GM12872 (cell line): ENCODE measurements around the gene ZCRB1.

Experiments
- TF ChIP-seq, protein P1 (sequence below): IDR thresholded peaks from 3 replicates; pipeline ENCODE4 v1.5.1; 2011; ENCODE audit warnings: low read depth, mild to moderate bottlenecking, low read length, moderate library complexity; ENCODE audit not compliant: insufficient read depth

ZCRB1 gene

DNA sequence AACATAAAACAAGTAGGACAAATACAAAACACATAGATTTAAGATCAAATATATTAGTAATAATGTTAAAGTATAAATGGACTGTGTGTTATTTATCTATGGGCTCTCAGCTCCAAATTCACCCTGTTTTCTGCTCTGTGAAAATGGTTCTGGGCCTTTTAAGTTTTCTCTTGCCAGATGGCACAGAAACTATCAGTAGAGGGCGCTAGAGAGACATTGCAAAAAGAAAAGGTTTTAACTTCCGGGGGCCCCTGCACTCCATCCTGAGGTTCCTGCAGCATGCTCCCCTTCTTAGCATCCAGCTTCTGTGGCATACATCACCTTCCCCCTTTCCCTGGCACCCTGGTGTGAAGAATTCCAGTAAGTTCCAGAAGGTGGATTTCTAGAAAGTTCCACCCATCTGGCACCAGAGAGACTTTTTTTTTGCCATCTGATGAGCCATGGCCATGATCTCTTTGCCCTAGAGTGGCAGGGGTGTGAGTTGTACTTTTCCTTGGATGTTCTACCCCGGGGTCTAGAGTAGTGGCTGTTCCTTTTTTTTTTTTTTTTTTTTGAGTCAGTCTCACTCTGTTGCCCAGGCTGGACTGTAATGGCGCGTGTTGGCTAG is 29.3 kb downstream of the ZCRB1 start:
- TF ChIP-seq, protein P1, sequence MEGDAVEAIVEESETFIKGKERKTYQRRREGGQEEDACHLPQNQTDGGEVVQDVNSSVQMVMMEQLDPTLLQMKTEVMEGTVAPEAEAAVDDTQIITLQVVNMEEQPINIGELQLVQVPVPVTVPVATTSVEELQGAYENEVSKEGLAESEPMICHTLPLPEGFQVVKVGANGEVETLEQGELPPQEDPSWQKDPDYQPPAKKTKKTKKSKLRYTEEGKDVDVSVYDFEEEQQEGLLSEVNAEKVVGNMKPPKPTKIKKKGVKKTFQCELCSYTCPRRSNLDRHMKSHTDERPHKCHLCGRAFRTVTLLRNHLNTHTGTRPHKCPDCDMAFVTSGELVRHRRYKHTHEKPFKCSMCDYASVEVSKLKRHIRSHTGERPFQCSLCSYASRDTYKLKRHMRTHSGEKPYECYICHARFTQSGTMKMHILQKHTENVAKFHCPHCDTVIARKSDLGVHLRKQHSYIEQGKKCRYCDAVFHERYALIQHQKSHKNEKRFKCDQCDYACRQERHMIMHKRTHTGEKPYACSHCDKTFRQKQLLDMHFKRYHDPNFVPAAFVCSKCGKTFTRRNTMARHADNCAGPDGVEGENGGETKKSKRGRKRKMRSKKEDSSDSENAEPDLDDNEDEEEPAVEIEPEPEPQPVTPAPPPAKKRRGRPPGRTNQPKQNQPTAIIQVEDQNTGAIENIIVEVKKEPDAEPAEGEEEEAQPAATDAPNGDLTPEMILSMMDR = peak; percentile 72

DNA sequence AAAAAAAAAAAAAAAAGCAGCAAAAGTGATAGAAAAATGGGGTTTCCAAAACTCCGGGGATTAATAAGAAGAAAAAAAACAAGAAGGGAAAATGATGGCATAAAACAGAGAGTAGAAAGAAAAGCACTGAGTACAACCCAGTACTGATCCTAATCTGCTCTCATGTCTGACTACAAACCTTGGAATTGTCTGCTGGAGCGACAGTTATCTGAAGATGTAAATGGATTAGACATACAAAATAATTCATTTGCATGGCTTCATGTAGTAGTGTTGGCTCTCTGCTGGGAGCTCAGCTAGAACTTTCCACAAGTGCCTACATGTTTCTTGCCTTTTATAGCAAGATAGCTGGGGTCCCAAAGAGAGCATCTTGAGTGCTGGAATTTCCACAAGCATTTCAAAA is 34.2 kb downstream of the ZCRB1 start:
- TF ChIP-seq, protein P1 = no peak

DNA sequence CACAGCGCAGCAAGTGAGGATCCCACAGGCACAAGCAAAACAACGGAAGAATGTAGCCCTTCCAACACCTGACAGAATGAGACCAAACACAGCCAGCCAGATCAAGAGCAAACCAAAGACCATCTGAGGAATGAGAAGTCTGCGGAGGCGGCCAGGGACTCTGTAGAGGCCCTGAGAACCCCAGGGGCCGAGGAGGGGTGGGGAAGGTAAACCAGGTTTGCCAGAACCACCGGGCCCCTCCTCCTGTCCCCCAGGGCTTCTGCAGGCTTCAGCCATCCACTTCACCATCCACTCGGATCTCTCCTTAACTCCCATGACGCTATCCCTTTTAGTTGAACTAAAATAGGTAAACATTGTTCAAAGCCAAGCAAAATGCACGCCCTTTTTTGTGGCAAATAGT is 37.4 kb downstream of the ZCRB1 start:
- TF ChIP-seq, protein P1 = no peak

DNA sequence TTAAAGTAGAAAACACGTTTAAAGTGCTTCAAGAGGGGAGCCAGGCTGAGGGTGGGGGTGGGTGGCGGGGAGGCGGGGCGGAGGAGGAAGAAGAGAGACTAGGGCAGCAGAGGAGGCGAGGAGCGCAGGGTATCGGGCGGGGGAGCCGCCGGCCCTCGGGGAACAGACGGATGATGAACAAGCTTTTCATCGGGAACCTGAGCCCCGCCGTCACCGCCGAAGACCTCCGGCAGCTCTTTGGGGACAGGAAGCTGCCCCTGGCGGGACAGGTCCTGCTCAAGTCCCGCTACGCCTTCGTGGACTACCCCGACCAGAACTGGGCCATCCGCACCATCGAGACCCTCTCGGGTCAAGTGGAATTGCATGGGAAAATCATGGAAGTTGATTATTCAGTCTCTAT is 39.2 kb downstream of the ZCRB1 start:
- TF ChIP-seq, protein P1 = no peak

DNA sequence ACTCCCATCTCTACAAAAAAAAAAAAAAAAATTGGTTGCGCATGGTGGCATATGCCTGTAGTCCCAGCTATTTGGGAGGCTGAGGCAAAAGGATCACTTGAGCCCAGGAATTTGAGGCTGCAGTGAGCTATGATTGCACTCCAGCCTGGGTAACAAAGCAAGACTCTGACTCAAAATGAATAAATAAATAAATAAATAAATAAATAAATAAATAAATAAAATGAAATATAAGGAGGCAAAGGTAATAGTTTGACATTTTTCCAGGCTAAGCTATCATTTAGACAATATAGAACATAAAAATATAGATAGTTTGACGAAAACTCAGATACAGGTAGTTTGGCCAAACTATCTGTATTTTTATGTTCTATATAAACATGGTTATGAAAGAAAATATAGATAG is 40.5 kb downstream of the ZCRB1 start:
- TF ChIP-seq, protein P1 = no peak

DNA sequence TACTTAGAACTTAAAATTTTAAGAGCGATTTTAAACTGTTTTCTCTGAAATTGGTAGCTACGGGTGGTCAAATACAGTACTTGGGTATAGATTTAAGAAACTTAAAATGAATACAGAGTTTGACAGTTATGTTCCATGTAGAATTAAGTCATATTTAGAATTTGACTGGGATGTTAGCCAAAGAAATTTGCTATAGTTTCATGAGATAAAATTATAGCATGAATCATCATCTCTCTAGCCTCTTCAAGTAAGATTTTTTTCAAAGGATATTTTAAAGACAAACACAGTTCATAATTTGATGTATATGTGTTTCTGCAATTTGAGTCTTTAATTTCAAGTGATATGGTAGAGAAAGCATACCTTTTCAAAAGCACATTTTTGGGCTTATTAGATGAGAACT is 41.0 kb downstream of the ZCRB1 start:
- TF ChIP-seq, protein P1 = no peak

DNA sequence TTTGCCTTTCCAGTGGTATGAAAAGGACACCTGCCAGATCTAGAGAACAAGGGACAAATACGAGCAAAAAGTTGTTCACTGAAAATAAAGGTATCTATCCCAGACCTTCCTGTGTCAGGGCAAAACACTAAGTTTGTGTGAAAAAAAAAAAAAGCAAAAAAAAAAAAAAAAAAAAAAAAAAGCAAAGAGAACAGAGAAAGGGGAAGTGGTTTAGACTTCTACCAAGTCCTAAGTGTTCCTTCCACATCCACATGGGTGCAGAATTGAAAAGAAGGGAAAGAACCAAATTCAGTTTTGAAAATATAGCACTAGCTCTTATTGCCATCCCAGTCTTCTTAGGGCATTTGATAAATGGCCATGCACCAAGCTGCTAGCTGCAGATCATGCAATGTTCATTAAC is 41.7 kb downstream of the ZCRB1 start:
- TF ChIP-seq, protein P1 = no peak
